NCI-H2227 treated with DMSO at 0.1 percent for 48 hours (cell line): ENCODE data around the gene R3HDM4.
A peak's percentile ranks its signal among the peaks of the same experiment; 100 is the strongest.

Experiments
- DNase-seq: peaks from one replicate; lab custom pipeline; 2025; lab: John Stamatoyannopoulos, UW

Gene R3HDM4

DNA sequence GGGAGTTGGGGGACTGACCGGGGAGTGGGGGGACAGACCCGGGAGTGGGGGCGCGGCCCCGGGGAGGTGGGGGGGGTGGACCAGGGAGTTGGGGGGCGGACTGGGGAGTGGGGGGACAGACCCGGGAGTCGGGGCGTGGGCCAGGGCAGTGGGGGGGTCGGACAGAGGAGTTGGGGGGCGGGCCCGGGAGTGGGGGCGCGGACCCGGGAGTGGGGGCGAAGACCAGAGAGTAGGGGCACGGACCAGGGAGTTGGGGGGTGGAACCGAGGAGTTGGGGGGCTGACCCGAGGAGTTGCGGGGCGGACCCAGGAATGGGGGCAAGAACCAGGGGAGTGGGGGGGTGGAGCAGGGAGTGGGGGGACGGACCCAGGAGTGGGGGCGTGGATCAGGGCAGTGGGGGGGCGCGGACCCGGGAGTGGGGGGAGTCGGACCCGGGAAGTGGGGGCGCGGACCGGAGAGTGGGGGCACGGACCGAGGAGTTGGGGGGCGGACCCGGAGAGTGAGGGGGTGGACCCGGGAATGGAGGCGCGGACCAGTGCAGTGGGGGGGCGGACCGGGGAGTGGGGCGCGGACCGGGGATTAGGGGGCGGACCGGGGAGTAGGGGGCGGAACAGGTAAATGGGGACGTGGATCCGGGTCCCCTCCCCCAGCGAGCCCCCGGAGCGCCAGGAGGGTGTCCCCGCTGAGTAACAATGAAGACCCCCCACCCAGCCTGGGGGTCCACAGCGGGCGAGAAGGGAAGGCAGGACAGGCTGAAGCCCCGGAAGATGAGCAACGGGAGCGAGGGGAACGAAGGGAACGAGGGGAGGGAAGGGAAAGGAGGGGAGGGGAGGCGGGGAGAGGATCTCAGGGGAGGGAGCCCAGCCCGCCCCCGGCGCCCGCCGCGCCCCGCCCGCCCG, 589 bp downstream of the R3HDM4 start:
- DNase-seq = no peak

DNA sequence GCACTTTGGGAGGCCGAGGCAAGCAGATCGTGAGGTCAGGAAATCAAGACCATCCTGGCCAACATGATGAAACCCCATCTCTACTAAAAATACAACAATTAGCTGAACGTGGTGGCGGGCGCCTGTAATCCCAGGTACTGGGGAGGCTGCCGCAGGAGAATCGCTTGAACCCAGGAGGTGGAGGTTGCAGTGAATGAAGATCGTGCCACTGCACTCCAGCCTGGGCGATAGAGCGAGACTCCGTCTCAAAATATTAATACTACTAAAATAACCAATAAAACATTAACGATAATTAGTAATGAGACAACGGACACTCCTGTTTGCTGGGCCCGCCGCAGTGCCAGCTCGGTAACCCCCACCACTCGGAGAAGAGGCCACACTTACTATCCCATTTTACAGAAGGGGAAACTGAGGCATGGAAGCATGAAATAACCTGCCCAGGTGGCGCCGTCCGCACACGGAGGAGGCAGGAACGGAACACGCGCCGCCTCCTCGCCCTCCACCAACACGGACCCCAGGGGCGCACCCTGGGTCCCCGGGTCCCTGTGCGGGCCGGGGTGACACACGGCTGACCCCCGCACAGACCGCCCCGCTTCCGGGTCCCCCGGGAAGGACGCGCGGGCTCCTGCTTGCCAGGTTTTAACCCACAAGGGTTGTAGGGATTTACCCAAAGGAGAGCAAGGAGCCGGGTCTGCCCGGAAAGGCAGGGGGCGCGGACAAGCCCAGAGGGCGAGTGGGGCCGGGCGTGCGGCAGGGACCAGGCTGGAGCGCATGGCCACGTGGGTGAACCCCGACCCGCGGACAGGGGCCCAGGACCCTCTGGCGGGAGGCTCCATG, 1.6 kb downstream of the R3HDM4 start:
- no peak for DNase-seq

DNA sequence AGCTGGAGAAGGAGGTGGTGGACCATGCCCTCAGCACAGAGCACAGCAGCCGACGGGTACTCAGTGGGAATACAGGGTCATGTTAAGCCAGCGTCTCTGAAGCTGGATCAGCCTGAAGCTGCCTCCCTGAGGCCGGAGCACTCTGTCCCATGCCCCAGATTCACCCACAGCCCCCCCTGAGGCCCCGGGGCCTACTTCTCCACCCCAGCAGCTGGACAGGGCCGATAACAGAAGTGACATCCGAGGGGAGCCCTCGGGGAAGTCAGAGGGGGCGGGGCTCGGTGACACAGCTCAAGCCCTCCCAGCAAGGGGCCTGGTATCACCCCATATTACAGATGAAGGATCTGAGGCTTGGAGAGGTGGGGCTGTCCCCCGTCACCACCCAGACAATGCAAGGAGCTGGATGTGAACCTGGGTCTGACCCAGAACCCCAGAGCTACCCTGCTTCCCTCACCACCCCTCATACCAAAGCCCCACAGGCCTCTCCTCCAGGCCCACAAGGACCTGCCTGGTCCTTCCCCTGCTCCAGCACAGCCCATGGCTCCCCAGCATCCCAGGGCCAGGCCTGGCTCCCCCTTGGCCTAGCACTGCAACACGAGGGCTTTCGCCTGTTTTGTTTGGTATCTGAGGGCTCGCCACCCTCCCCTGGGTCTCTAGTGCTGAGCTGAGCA, 5.7 kb downstream of the R3HDM4 start:
- no peak for DNase-seq

DNA sequence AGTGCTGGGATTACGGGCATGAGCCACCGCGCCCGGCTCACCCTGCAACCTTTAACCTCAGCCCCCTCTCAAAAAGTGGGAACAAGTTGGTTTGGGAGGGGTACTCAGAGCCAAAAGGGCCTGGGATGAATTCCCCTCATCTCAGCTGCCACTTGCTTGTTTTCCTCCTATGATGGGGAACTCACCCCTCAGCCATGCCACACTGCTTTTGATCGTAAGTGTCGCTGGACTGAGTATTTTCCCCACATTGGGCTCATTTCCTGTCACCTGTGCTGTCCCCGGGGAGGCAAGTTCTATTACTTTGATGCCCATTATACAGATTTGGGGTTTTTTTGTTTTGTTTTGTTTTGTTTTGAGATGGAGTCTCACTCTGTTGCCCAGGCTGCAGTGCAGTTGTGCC, 6.5 kb downstream of the R3HDM4 start:
- no peak for DNase-seq

DNA sequence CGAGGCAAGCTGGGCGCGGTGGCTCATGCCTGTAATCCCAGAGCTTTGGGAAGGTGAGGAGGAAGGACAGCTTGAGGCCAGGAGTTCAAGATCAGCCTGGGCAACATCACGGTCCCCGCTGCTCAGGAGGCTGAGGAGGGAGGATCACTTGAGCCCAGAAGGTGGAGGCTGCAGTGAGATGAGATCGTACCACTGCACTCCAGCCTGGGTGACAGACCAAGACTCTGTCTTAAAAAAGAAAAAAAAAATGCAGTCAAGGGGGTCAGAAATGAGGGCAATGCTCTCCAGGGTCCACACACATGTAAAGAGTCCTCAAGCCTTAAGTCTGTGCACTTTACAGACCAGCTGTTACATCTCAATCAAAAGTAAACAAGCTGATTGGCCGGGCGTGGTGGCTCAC, 8.5 kb downstream of the R3HDM4 start:
- no peak for DNase-seq

DNA sequence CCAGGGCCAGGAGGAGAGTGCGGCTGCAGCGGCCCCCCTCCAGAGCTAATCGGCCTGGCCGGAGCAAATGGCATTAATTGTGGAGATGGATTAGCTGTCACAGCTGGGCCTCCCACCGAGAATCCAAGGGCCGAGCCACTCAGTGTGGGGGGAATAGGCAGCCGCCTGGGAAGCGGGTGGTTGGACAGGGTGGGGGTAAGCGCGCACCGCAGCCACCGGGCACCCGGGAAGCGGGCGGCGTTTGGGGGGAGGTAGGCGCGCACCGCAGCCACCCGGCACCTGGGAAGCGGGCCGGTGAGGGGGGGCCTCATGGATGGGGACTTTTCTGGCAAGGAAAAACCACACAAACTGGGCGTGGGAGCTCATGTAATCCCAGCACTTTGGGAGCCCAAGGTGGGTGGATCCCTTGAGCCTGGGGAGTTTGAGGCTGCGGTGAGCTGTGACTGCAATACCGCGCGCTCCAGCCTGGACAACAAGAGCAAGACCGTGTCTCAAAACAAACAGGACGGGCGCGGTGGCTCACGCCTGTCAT, 9.7 kb downstream of the R3HDM4 start:
- peak; percentile 55 for DNase-seq

DNA sequence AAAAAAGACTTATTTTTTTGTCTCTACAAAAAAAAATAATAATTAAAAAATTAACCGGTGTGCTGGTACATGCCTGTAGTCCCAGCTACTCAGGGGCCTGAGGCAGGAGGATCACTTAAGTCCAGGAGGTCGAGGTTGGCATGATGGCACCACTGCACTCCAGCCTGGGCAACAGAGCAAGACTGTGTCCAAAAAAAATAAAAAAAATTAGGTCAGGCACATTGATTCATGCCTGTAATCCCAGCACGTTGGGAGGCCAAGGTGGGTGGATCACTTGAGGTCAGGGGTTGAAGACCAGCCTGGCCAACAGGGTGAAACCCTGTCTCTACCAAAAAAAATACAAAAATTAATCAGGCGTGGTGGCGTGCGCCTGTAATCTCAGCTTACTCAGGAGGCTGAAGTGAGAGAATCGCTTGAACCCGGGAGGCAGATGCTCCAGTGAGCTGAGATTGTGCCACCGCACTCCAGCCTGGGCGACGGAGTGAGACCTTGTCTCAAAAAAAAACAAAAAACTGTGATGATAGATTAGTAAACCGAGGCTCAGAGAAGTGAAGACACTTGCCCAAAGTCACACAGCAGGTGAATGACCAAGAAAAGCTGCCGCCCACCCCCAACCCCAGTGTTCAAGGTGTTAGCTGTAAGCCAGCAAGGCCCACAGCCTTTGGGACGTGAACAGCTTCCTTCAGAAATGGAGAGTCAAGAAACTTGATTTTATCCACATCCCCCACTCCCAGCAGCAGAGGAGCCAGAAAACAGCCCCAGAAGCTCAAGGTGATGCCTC, 10.4 kb downstream of the R3HDM4 start:
- no peak for DNase-seq

DNA sequence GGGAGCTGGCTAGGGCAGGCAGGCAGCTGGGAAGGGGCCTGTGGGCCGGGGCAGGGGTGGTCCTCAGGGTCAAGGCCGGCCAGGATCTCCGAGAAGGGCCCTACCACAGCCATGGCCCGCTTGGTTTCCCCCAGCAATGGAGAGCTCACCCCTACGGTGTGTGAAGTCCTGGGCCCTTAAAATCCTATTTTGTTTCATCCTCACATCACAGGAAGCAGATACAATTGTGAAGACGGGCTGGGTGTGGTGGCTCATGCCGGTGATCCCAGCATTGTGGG, 11.0 kb downstream of the R3HDM4 start:
- no peak for DNase-seq

DNA sequence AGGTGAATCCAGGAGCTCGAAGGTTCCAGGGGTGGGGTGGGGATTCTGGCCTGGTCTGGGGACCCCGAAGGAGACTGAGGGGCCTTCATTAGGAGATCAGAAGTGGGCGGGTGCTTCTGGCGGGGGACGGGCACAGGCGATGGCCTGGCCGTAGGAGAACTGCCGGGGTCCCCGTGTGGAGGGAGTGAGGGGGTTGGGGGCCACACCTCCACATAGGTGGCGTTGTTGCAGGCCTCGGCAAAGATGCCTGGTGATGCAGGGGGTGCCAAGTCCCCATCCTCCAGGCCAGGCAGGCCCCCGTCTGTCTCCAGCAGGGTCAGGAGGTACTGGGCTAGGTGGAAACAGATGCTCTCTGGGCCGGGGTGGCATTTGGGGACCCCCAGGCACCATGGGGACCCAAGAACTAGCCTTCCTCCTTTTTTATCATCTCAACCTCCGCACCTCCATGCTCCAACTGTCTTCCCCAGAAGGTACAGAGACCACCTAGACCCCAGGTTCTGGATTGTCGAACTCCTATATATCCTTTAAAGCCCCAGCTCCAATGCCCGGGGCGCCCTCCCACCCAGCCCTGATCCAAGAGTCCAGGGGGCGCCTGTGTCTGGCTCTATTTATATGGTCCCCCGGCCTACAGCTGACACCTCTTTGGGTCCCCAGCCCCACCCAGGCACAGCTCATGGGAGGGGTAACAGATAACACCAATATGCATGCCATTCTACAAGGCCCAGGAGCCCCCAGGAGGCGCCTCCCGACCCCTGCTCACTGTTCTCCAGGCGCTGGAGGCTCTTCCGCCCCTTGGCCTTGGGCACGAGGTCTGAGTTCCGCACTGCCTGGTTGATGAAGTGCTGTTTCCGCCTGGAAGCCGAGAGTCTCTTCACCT, 11.6 kb downstream of the R3HDM4 start:
- DNase-seq = no peak

DNA sequence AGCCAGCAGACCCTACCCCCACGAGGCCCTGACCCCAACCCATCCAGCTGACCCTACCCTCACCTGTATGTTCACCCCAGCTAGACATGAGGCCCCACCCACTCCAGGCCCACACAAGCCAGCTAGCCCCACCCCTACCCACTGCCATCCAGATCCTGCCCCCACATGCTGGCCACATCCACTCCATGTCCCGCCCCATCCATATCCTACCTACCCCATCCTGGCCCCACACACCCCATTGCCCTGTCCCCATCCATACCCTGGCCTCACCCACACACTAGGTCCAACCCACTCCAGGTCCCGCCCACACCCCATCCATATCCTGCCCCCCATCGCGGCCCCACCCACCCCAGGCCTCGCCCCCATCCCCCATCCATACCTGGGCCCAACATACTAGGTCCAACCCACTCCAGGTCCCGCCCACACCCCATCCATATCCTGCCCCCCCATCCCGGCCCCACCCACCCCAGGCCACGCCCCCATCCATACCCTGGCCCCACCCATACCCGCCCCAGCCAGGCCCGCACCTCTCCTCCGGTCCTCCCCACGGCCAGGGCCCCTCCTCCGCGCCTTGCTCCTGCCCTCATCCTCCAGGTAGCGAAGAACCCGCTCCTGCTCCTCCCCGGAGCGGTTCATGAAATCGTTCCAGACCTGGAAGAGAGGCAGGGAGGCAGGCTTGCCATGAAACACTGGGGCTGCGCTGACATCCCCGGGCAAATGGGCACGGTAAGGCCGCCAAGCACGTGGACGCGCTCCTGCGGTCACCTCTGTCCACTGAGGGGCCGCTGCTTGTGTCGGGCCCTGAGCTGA, 12.5 kb downstream of the R3HDM4 start:
- DNase-seq = no peak

DNA sequence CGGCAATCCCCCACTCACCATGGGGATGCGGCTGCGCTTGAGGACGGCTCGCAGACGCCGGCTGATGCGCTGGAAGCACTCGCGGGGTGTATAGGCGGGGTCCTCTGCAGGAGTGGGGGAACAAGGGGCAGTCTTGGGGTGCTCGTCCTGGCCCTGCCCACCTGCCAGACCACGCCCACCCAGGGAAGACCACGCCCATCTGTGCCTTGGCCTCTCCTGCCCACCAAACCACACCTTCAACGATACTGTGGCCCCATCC, 13.0 kb downstream of the R3HDM4 start:
- DNase-seq = no peak

DNA sequence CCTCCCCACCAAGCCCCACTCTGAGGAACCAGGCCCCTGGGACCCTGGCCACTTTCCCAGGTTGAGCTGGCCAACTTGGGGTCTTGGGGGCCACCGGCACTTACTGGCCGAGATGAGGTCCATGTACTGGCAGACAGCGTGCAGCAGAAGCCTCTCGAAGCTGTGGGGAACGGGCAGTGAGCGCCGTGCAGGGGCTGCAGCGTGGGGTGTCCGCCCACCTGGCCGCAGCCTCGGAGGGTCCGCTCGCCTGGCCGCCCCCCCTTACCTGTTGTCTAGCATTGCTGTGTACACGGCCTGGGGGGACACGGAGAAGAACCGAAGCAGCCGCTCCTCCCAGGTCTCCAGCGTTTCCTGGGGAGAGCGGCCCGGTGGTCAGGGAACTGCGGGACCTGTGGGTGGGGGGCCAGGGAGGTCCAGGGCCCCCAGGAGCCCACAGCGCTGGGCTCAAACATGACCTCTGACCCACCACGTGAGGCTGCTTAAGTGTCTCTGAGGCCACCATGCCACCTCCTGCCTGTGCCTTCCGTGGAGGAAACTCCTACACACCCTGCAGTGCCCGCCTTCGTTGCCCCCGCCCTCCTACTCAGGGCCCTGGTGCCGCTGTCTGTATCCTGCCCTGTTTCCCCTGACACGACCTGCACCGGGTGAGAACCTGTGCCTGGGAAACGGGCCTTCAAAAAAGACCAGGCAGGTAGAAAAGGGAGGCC, 13.5 kb downstream of the R3HDM4 start:
- no peak for DNase-seq

DNA sequence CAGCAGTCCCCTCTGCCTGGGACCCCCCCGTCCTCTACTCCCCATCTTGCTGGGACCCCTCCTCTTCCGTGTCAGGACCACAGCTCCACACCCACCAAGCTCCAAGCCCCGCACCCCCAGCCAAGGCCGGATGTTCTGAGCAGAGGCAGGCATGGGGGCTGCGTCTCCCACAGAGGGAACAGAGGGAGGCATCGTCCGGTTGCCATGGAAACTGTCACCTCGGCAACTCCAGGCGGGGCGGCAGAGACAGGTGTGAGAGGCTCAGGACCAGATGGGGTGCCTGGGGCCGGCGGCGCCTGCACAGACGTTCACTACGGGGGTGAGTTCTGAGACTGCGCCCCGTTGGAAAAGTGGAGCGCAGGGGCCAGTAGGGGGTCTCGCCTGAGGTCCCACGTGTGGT, 14.4 kb downstream of the R3HDM4 start:
- DNase-seq = peak; percentile 25

DNA sequence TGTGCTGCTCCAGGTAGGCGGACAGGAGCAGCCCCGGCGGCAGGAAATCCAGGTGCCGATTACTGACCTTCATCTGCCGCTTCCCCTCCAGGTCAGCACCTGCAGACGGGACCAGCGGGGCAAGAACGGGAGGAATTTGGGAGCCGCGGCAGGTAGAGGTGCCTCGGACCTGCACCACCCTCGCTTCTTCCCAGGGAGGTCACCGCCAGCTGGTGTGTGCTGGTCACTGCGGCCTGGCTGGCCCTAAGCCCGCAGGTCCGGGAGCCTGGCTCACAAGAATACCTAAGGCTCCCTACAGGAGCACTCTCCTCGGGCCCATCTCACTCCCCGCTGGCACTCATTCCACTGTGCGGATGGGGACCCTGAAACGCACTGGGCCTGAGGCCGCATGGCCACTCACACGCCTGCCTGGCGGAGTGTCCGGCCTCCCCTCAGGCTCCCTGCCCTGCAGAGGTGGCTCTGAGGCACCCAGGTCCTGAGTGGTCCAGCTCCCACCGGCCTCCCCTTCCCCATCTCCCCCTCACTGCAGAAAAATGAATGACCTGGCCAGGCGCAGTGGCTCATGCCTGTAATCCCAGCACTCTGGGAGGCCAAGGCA, 15.5 kb downstream of the R3HDM4 start:
- no peak for DNase-seq

DNA sequence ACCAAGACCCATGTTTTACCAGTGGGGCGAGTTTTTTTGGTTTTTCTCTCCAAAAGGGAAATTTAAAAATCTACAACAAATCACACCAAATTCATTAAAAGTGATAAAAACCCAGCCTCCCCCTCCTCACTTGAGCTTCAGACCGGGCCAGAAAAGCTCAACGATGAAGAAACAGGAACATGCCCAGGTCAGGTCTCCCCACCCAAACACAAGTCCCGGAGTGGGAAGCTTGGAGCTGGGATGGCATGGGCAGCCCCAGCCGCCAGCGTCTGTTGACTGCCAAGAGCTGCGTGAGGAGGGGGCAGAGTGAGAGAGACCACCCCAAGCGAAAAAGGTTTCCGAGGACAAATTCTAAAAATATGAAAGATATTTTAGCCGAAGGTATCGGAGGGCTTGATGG, 16.0 kb downstream of the R3HDM4 start:
- no peak for DNase-seq

DNA sequence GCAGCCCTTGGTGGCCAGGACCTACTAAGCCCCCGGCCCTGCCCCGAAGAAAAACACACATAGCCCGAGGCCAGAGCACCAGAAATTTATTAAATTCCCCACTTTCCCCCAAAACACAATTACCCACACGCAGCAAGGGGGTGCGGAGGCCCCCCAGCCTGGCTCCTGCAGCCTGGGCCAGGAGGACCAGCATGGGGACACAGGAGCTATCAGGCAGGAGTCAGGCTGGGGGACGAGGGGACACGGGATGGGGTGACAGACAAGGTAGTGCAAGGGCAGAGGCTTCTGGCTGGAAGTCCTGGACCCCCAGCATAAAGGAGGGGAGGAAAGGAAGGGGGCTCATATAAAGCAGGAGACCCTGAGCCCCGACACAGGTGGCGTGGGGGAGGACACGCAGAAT, 16.6 kb downstream of the R3HDM4 start:
- DNase-seq = no peak

DNA sequence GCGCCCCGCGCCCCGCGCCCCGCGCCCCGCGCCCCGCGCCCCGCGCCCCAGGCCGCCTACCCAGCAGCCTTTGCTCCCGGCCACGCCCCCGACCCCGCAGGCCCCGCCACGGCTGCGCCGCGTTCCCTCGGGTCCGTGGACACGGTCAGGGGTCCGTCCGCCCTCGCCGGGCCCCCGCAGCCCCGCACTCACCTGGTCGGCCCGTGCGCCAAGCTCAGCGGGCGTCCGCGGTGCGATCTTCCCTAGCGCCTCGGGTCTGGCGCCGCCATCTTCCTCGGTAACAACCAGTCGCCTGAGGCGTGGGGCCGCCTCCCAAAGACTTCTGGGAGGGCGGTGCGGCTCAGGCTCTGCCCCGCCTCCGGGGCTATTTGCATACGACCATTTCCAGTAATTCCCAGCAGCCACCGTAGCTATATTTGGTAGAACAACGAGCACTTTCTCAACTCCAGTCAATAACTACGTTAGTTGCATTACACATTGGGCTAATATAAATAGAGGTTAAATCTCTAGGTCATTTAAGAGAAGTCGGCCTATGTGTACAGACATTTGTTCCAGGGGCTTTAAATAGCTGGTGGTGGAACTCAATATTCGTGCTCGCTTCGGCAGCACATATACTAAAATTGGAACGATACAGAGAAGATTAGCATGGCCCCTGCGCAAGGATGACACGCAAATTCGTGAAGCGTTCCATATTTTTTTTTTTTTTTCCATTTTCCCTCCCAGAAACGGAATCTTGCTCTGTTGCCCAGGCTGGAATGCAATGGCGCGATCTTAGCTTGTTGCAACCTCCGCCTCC, 19.9 kb downstream of the R3HDM4 start, which contains the start of the genes MED16 and RNU6-9:
MED16 (minus strand) TSS at position 294 of the 796 bp plus-strand sequence. CDS start 2,056 bp downstream, outside the sequence.
RNU6-9 (plus strand) TSS at position 591 of the 796 bp plus-strand sequence.
- peak; percentile 89 for DNase-seq

DNA sequence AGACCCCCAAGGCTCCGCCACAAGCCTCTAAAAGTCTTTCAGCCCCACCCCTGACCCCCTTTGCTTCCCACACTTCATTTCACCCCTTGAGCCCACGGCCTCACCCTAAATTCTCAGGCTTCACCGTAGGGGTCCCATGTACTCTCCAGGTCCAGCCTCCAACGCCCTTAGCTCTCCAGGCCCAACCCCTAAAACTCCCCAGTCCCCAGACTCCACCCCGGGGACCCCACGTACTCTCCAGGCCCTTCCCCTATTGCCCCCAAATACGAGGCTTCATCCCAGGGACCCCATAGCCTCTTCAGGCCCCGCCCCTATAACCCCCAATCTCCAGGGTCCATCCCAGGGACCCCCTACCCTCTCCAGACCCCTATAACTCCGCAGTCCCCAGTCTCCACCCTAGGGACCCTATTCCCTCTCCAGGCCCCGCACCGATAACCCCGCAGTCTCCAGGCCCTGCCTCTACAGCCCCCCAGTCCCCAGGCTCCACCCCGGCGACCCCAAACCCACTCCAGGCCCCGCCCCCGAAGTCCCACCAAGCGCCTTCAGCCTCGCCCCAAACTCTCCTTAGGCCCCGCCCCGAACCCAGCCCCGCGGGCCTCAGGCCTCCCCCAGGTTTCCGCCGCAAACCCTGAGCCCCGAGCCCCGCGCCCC, 20.7 kb downstream of the R3HDM4 start:
- DNase-seq = no peak
